IMR-90 (cell line): Measurements from ENCODE around the gene ZNF580. TPM values are rescaled to one million over a fixed set of nuclear protein-coding genes. Genes with fewer than 3 reads are reported as not detected.
A peak's percentile ranks its signal among the peaks of the same experiment; 100 is the strongest.

Source experiments
- ATAC-seq: fragments of 200-7000 bp; cut with Tn5 transposase; 2 replicates; pipeline ENCODE4 v1.9.1; 2020; ENCODE audit warnings: low read depth, mild to moderate bottlenecking, moderate library complexity
- BruUV-seq: library from RNA; stranded (reverse); fragments of 400-500 nt; replicated peaks from 2 replicates; lab custom pipeline; 2021; lab: Mats Ljungman, UMichigan
- CTCF ChIA-PET: fragments of 300-600 bp; formaldehyde crosslinking; extraction: SDS; loops from one replicate; lab custom pipeline; 2021; ENCODE audit warnings: antibody characterized with exemption; lab: Yijun Ruan, JAX
- POLR2A ChIA-PET: fragments of 300-600 bp; sonication (Branson Sonifier 250); formaldehyde crosslinking; loops from one replicate; lab custom pipeline; 2022; ENCODE audit warnings: antibody characterized with exemption; ENCODE audit not compliant: unreplicated experiment; lab: Charles Lee
- DNase-seq: peaks from one replicate; pipeline ENCODE4 v3.0.0; 2013
- H2AFZ ChIP-seq: replicated peaks from 2 replicates; pipeline ENCODE3; 2013; ENCODE audit warnings: low read length, mild to moderate bottlenecking; ENCODE audit not compliant: poor library complexity
- H2AK5ac ChIP-seq: 2 replicates; pipeline ENCODE4 v1.6.1; 2013; ENCODE audit warnings: low read depth, low read length, inconsistent platforms
- H2AK9ac ChIP-seq: replicated peaks from 2 replicates; pipeline ENCODE3; 2013; ENCODE audit warnings: mild to moderate bottlenecking, low read depth, low read length, moderate library complexity; ENCODE audit not compliant: poor library complexity
- H2BK120ac ChIP-seq: 2 replicates; pipeline ENCODE4 v1.6.1; 2013; ENCODE audit warnings: low read depth, low read length, inconsistent platforms
- H2BK15ac ChIP-seq: 3 replicates; pipeline ENCODE4 v1.6.1; 2013; ENCODE audit warnings: low read depth, low read length, inconsistent platforms
- H2BK20ac ChIP-seq: 2 replicates; pipeline ENCODE4 v1.6.1; 2013; ENCODE audit warnings: low read depth, mild to moderate bottlenecking, inconsistent platforms, low read length, moderate library complexity
- H2BK5ac ChIP-seq: 2 replicates; pipeline ENCODE4 v1.6.1; 2013; ENCODE audit warnings: mild to moderate bottlenecking, low read depth, low read length, inconsistent platforms; ENCODE audit not compliant: poor library complexity, severe bottlenecking
- H3K14ac ChIP-seq: replicated peaks from 2 replicates; pipeline ENCODE4 v1.6.1; 2013; ENCODE audit warnings: low read depth, low read length, inconsistent platforms
- H3K18ac ChIP-seq: 2 replicates; pipeline ENCODE4 v1.6.1; 2013; ENCODE audit warnings: low read depth, low read length, control low read depth
- H3K23ac ChIP-seq: 2 replicates; pipeline ENCODE4 v1.6.1; 2013; ENCODE audit warnings: low read depth, low read length, inconsistent platforms
- H3K27ac ChIP-seq: 2 replicates; pipeline ENCODE4 v1.5.1; 2013; ENCODE audit warnings: mild to moderate bottlenecking, control low read depth, low read length; ENCODE audit not compliant: insufficient read depth
- H3K27me3 ChIP-seq: 2 replicates; pipeline ENCODE4 v1.6.1; 2013; ENCODE audit warnings: low read length; ENCODE audit not compliant: control insufficient read depth, insufficient read depth
- H3K36me3 ChIP-seq: 2 replicates; pipeline ENCODE4 v1.6.1; 2013; ENCODE audit warnings: low read length, mixed read lengths; ENCODE audit not compliant: control insufficient read depth, insufficient read depth
- H3K4ac ChIP-seq: 2 replicates; pipeline ENCODE4 v1.6.1; 2013; ENCODE audit warnings: low read depth, low read length, inconsistent platforms
- H3K4me1 ChIP-seq: 2 replicates; pipeline ENCODE4 v1.6.1; 2013; ENCODE audit warnings: low read length, mixed read lengths; ENCODE audit not compliant: control insufficient read depth, insufficient read depth
- H3K4me2 ChIP-seq: 2 replicates; pipeline ENCODE4 v1.6.1; 2013; ENCODE audit warnings: low read depth, mild to moderate bottlenecking, control low read depth, low read length, moderate library complexity
- H3K4me3 ChIP-seq: 2 replicates; pipeline ENCODE4 v1.5.1; 2013; ENCODE audit warnings: low read depth, mild to moderate bottlenecking, control low read depth, low read length, moderate library complexity; ENCODE audit not compliant: insufficient read depth
- H3K56ac ChIP-seq: 2 replicates; pipeline ENCODE4 v1.6.1; 2013; ENCODE audit warnings: low read length, inconsistent platforms; ENCODE audit not compliant: insufficient read depth; ENCODE audit errors: extremely low read depth
- H3K79me1 ChIP-seq, 2 experiments: 2 replicates each; pipeline ENCODE4 v1.6.1; 2013; ENCODE audit warnings: low read length in 2 of 2, inconsistent platforms in 1 of 2, low read depth in 1 of 2
- H3K9ac ChIP-seq: 2 replicates; pipeline ENCODE4 v1.6.1; 2013; ENCODE audit warnings: low read depth, low read length, control low read depth
- H3K9me1 ChIP-seq: 2 replicates; pipeline ENCODE4 v1.6.1; 2013; ENCODE audit warnings: low read length, inconsistent platforms; ENCODE audit not compliant: insufficient read depth
- H3K9me3 ChIP-seq: 2 replicates; pipeline ENCODE4 v1.6.1; 2013; ENCODE audit warnings: low read length; ENCODE audit not compliant: control insufficient read depth, insufficient read depth
- H4K20me1 ChIP-seq: 2 replicates; pipeline ENCODE4 v1.6.1; 2013; ENCODE audit warnings: low read length, inconsistent platforms; ENCODE audit not compliant: insufficient read depth
- H4K5ac ChIP-seq: 2 replicates; pipeline ENCODE4 v1.6.1; 2013; ENCODE audit warnings: mild to moderate bottlenecking, low read depth, low read length, control low read depth
- H4K8ac ChIP-seq, 2 experiments: 2 replicates each; pipeline ENCODE4 v1.6.1; 2013; ENCODE audit warnings: low read depth in 2 of 2, low read length in 2 of 2, control low read depth in 1 of 2, inconsistent platforms in 1 of 2
- H4K91ac ChIP-seq: 2 replicates; pipeline ENCODE4 v1.6.1; 2013; ENCODE audit warnings: low read depth, low read length, inconsistent platforms; ENCODE audit not compliant: insufficient read depth
- RFX5 ChIP-seq: IDR thresholded peaks from 2 replicates; pipeline ENCODE4 v1.8.0; 2012; ENCODE audit warnings: low read depth, mild to moderate bottlenecking, low read length, moderate library complexity
- WGBS, 2 experiments: methylation state at CpG; one replicate each; pipeline versions ENCODE4 v1.1.5 to v1.1.7; 2013; ENCODE audit warnings: missing lambda C conversion rate in 2 of 2; ENCODE audit not compliant: insufficient read length in 1 of 2; ENCODE audit errors: extremely low coverage in 2 of 2; 5-methylcytosine and 5-hydroxymethylcytosine counted together
- dilution Hi-C: fragments of 300-500 bp; cut with HindIII; formaldehyde crosslinking; loops from one replicate; pipeline ENCODE4 v1.14.3; 2018; ENCODE audit warnings: low sequenced_read_pairs; ENCODE audit not compliant: unreplicated experiment
- in situ Hi-C: fragments of 300-500 bp; cut with MboI; formaldehyde crosslinking; loops from 3 replicates; pipeline ENCODE4 v1.14.3; 2019; ENCODE audit warnings: low sequenced_read_pairs, inconsistent platforms, mixed read lengths
- intact Hi-C: fragments of 100-400 bp; cut with micrococcal nuclease; formaldehyde crosslinking; loops from 2 replicates; pipeline ENCODE4 v1.10.0; 2022
- polyA plus RNA-seq, 3 experiments: library from polyadenylated mRNA; depleted of rRNA; stranded (reverse); fragments of >200 nt; gene quantifications; 2 replicates each; pipeline ENCODE4 v1.2.3, GENCODE V29; 2012; ENCODE audit warnings: low replicate concordance in 1 of 3
- total RNA-seq: library from RNA; depleted of rRNA; stranded (reverse); fragments of >200 nt; gene quantifications from 2 replicates; pipeline ENCODE4 v1.2.3, GENCODE V29; 2012

The ZNF580 gene
- total and polyA plus RNA-seq, 2 of the 4 experiments (the other 2 are of a cell fraction), result 1.4 to 36.9 TPM

DNA sequence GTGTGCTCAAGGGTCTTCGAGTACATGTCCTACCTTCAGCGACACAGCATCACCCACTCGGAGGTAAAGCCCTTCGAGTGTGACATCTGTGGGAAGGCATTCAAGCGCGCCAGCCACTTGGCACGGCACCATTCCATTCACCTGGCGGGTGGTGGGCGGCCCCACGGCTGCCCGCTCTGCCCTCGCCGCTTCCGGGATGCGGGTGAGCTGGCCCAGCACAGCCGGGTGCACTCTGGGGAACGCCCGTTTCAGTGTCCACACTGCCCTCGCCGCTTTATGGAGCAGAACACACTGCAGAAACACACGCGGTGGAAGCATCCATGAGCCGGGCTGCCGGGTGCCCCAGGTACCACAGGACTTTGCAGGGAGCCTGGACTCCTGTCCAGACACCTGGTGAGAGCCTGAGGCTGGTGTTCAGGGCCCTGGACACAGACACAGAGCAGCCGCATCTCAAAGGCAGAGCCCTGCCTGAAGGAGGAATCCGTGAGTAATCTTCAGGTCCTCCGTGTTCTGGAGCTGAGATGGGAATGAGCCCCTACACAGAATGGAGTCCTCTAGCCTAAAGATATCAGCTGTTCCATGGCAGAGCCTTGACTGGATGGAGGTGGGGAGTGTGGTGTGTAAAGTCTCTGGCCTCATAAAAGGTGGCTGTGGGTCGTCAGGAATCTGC, 4.2 kb downstream of the ZNF580 start:
- Histone ChIP-seq H3K4ac (no peak overlapping the region), H3K56ac (no peak overlapping the region), H2BK15ac (no peak overlapping the region), H2BK5ac (no peak overlapping the region), H2AK5ac (peak overlapping the region; percentile 97; the same call in 1 of the 2 replicates), H2BK20ac (no peak overlapping the region), H2BK120ac (no peak overlapping the region), H2AFZ (no peak overlapping the region), H3K27ac (no peak overlapping the region), H3K4me1 (peaks cover 17% of the 10 kb centered on the region), H3K23ac (no peak overlapping the region), H3K9me1 (no peaks in the 10 kb centered on the region), H3K36me3 (peaks cover 14% of the 10 kb centered on the region), H3K4me2 (no peak overlapping the region; the same call in 1 of the 2 replicates), H3K27me3 (no peaks in the 10 kb centered on the region), H4K8ac (no peak overlapping the region), H3K4me3 (no peak overlapping the region), H3K9me3 (no peaks in the 10 kb centered on the region), H2AK9ac (peak overlapping the region; percentile 96), H3K9ac (no peak overlapping the region), H3K18ac (no peak overlapping the region), H4K91ac (no peak overlapping the region), H4K20me1 (no peaks in the 10 kb centered on the region), H3K79me1 (peaks cover 27 to 72% of the 10 kb centered on the region in 2 experiments), H3K14ac (no peak overlapping the region), H4K5ac (no peak overlapping the region)
- DNase-seq, result no peak
- BruUV-seq, result no TSS peak
- intact Hi-C loops, result no loop called here
- 92% methylated on average over 19 of the region's 28 CpGs; no CpG with 5 or more reads in 1 of the 2 experiments for WGBS, 2 experiments
- TF ChIP-seq RFX5, result no peak
- ATAC-seq, result no peak
- dilution Hi-C loops, result no loop called here
- ChIA-PET POLR2A (interaction anchor here (1.0 kb wide), 1 partner anchor 9 kb away, joined by 4 read pairs; no protein-coding TSS in a partner anchor), CTCF (no interaction called here)
- in situ Hi-C loops, result loop anchor here (25.0 kb wide), 2 partner anchors 358 to 533 kb away; partner anchors contain the start of genes BRSK1, HSPBP1 and PPP1R12C
